Measurements from ENCODE around the gene MAPK11.

- TF ChIP-seq, protein P1, sequence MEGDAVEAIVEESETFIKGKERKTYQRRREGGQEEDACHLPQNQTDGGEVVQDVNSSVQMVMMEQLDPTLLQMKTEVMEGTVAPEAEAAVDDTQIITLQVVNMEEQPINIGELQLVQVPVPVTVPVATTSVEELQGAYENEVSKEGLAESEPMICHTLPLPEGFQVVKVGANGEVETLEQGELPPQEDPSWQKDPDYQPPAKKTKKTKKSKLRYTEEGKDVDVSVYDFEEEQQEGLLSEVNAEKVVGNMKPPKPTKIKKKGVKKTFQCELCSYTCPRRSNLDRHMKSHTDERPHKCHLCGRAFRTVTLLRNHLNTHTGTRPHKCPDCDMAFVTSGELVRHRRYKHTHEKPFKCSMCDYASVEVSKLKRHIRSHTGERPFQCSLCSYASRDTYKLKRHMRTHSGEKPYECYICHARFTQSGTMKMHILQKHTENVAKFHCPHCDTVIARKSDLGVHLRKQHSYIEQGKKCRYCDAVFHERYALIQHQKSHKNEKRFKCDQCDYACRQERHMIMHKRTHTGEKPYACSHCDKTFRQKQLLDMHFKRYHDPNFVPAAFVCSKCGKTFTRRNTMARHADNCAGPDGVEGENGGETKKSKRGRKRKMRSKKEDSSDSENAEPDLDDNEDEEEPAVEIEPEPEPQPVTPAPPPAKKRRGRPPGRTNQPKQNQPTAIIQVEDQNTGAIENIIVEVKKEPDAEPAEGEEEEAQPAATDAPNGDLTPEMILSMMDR (optimal IDR thresholded peaks at IDR 0.05 in 1 of 3, IDR thresholded peaks at IDR 0.05 in 1 of 3, conservative IDR thresholded peaks at IDR 0.05 in 1 of 3; ENCODE audit: extremely low read depth in 1 of 3, insufficient read depth in 2 of 3, low read length in 3 of 3): no peak
- no peak for TF ChIP-seq EZH2 (IDR thresholded peaks at IDR 0.05; ENCODE audit: low read length)
Observed at GRCh38 chr22:50253046-50253915, 16.9 kb downstream of the MAPK11 start.

Data from keratinocyte (primary cell).